SU-DHL-6 (cell line): ENCODE results near the gene AGO3.

Source experiments
- H2AFZ ChIP-seq: fragments of 200-600 bp; sonication (generic); 2 replicates; pipeline ENCODE4 v1.6.1; 2014; ENCODE audit warnings: low read depth, mild to moderate bottlenecking, moderate library complexity, mixed read lengths, antibody characterized with exemption, low read length; ENCODE audit not compliant: severe bottlenecking
- H3F3A ChIP-seq: fragments of 200-600 bp; shearing (Covaris generic); 2 replicates; pipeline ENCODE4 v1.6.0; 2016; ENCODE audit warnings: antibody characterized with exemption, mild to moderate bottlenecking; ENCODE audit not compliant: insufficient read depth
- H3K27ac ChIP-seq: fragments of 200-600 bp; sonication (generic); 2 replicates; pipeline ENCODE4 v1.5.1; 2016; ENCODE audit warnings: low read depth, mild to moderate bottlenecking, low read length, moderate library complexity, mixed read lengths
- H3K27me3 ChIP-seq: fragments of 200-600 bp; sonication (generic), shearing (Covaris generic); 2 replicates; pipeline ENCODE4 v1.6.0; 2014; ENCODE audit warnings: mild to moderate bottlenecking, low read length
- H3K36me3 ChIP-seq: fragments of 200-600 bp; sonication (generic); 2 replicates; pipeline ENCODE4 v1.6.1; 2014; ENCODE audit warnings: mild to moderate bottlenecking, low read length, mixed read lengths
- H3K4me2 ChIP-seq: fragments of 300-600, 200-600 bp; shearing (Covaris generic), sonication (generic); 2 replicates; pipeline ENCODE4 v1.6.0; 2014; ENCODE audit warnings: low read length, low read depth, mild to moderate bottlenecking; ENCODE audit not compliant: poor library complexity, severe bottlenecking
- H3K4me3 ChIP-seq: fragments of 200-600 bp; sonication (generic); 2 replicates; pipeline ENCODE4 v1.5.1; 2014; ENCODE audit warnings: antibody characterized with exemption, low read length, mild to moderate bottlenecking, mixed read lengths; ENCODE audit not compliant: insufficient read depth, poor library complexity, severe bottlenecking
- H3K79me2 ChIP-seq: fragments of 200-600 bp; sonication (generic); 2 replicates; pipeline ENCODE4 v1.6.1; 2014; ENCODE audit warnings: mild to moderate bottlenecking, low read length, moderate library complexity; ENCODE audit not compliant: insufficient read depth
- H3K9ac ChIP-seq: fragments of 200-600 bp; sonication (generic); 2 replicates; pipeline ENCODE4 v1.7.0; 2014; ENCODE audit warnings: mild to moderate bottlenecking, low read length
- H3K9me2 ChIP-seq: fragments of 200-600 bp; sonication (generic); replicated peaks from 2 replicates; pipeline ENCODE4 v1.6.1; 2014; ENCODE audit warnings: low read length; ENCODE audit not compliant: insufficient read depth
- H3K9me3 ChIP-seq: fragments of 200-600 bp; sonication (generic); 2 replicates; pipeline ENCODE4 v1.6.1; 2014; ENCODE audit warnings: low read length, mixed read lengths; ENCODE audit not compliant: insufficient read depth
- H4K20me1 ChIP-seq: fragments of 200-600 bp; sonication (generic); 2 replicates; pipeline ENCODE4 v1.6.1; 2014; ENCODE audit warnings: low read depth, mild to moderate bottlenecking, antibody characterized with exemption, low read length, moderate library complexity, mixed read lengths
- EZH2phosphoT487 ChIP-seq: fragments of 200-600 bp; sonication (generic), shearing (Covaris generic); conservative IDR thresholded peaks from 2 replicates; pipeline ENCODE4 v1.6.1; 2018; ENCODE audit warnings: mild to moderate bottlenecking, antibody characterized with exemption, low read length, moderate library complexity, mixed read lengths
- TF ChIP-seq, protein P1 (sequence below): fragments of 200-600 bp; sonication (generic); IDR thresholded peaks from one replicate; pipeline ENCODE4 v1.5.1; 2017; ENCODE audit warnings: antibody characterized with exemption, mild to moderate bottlenecking, low read length, moderate library complexity; ENCODE audit not compliant: insufficient read depth, poor library complexity, severe bottlenecking

Gene AGO3

GRCh38 chr1:35882945-35883634 lies 47.8 kb upstream of the AGO3 start, which contains the start of gene AGO1:
Gene AGO1 (plus strand): TSS chr1:35883209. CDS start chr1:35883422, 213 bp downstream.
- peaks cover 33% of the 10 kb centered on the region for H3K79me2 ChIP-seq
- H3K4me3 ChIP-seq, result peak within 1 kb of the TSS; percentile 97
- H3K9me3 ChIP-seq, result no peaks in the 10 kb centered on the region
- no peaks in the 10 kb centered on the region for H3K9me2 ChIP-seq
- H3K36me3 ChIP-seq, result no peaks in the 10 kb centered on the region
- TF ChIP-seq EZH2phosphoT487, result no peak
- TF ChIP-seq, protein P1, sequence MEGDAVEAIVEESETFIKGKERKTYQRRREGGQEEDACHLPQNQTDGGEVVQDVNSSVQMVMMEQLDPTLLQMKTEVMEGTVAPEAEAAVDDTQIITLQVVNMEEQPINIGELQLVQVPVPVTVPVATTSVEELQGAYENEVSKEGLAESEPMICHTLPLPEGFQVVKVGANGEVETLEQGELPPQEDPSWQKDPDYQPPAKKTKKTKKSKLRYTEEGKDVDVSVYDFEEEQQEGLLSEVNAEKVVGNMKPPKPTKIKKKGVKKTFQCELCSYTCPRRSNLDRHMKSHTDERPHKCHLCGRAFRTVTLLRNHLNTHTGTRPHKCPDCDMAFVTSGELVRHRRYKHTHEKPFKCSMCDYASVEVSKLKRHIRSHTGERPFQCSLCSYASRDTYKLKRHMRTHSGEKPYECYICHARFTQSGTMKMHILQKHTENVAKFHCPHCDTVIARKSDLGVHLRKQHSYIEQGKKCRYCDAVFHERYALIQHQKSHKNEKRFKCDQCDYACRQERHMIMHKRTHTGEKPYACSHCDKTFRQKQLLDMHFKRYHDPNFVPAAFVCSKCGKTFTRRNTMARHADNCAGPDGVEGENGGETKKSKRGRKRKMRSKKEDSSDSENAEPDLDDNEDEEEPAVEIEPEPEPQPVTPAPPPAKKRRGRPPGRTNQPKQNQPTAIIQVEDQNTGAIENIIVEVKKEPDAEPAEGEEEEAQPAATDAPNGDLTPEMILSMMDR, result peak; percentile 87
- peak within 1 kb of the TSS; percentile 92 for H2AFZ ChIP-seq
- H3K27me3 ChIP-seq, result no peaks in the 10 kb centered on the region
- H3K4me2 ChIP-seq, result peak within 1 kb of the TSS; percentile 86
- H3K9ac ChIP-seq, result peak within 1 kb of the TSS; percentile 99
- H4K20me1 ChIP-seq, result peaks cover 4% of the 10 kb centered on the region; the same call in 1 of the 2 replicates
- H3F3A ChIP-seq, result peaks cover 13% of the 10 kb centered on the region
- H3K27ac ChIP-seq, result peak within 1 kb of the TSS; percentile 52

DNA sequence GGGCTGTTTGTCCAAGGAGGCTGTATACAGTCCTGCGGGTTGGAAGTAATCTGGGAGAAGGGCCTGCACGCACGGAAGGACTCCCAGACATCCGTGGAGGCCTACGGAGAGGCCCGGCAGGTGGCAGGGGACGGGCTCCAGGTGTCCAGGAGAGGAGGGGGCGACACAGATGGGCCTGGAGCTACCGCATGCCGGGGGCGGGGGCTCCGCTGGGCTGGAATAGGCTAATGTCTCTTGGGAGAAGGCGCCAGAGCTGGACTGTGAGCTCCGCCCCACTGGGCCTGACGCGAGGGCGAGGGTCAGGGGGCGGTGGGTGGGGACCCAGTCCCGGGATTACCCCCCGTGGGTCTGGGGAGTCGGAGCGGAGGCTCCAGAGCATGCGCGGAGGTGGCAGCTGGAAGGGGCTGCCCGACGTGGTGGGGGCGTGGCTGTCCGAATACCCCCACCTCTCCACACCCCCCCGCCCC lies 47.2 kb upstream of the AGO3 start:
- Histone ChIP-seq H2AFZ (peak overlapping the region; percentile 92), H3K27ac (peak overlapping the region; percentile 52), H3K27me3 (no peaks in the 10 kb centered on the region), H3K79me2 (peaks cover 34% of the 10 kb centered on the region), H3K9ac (peak overlapping the region; percentile 99), H3K9me3 (no peaks in the 10 kb centered on the region), H3K4me2 (peak overlapping the region; percentile 86), H3K4me3 (peak overlapping the region; percentile 97), H4K20me1 (peaks cover 4% of the 10 kb centered on the region; the same call in 1 of the 2 replicates), H3F3A (peaks cover 13% of the 10 kb centered on the region), H3K9me2 (no peaks in the 10 kb centered on the region), H3K36me3 (no peaks in the 10 kb centered on the region)
- TF ChIP-seq, protein P1, result no peak
- no peak for TF ChIP-seq EZH2phosphoT487

- H3K9ac ChIP-seq, result no peak overlapping the region
- H4K20me1 ChIP-seq, result peaks cover 4% of the 10 kb centered on the region; the same call in 1 of the 2 replicates
- peaks cover 34% of the 10 kb centered on the region for H3K79me2 ChIP-seq
- no peaks in the 10 kb centered on the region for H3K36me3 ChIP-seq
- no peaks in the 10 kb centered on the region for H3K9me3 ChIP-seq
- no peaks in the 10 kb centered on the region for H3K9me2 ChIP-seq
- H3K27me3 ChIP-seq, result no peaks in the 10 kb centered on the region
- no peak overlapping the region for H3K4me3 ChIP-seq
- no peak overlapping the region for H2AFZ ChIP-seq
- H3K27ac ChIP-seq, result no peak overlapping the region
- peaks cover 13% of the 10 kb centered on the region for H3F3A ChIP-seq
- TF ChIP-seq EZH2phosphoT487, result no peak
- TF ChIP-seq, protein P1, result no peak
- H3K4me2 ChIP-seq, result no peak overlapping the region
Observed at GRCh38 chr1:35884934-35885333, 46.0 kb upstream of the AGO3 start.
